A673 (cell line): ENCODE results near the gene UBASH3A.

Experiments
- CTCF ChIP-seq: fragments of 300-800, 200-600 bp; sonication (generic); conservative IDR thresholded peaks from 2 replicates; pipeline ENCODE4 v1.5.1; 2017; ENCODE audit warnings: low read depth, mild to moderate bottlenecking, antibody characterized with exemption, low read length, moderate library complexity, mixed read lengths
- EZH2 ChIP-seq: fragments of 200-600 bp; sonication (generic); IDR thresholded peaks from 2 replicates; pipeline ENCODE4 v1.6.1; 2017; ENCODE audit warnings: borderline replicate concordance, low read depth, mild to moderate bottlenecking, mixed read lengths, antibody characterized with exemption, low read length; ENCODE audit not compliant: poor library complexity, severe bottlenecking

GRCh38 chr21:42358261-42358660 is 45.4 kb upstream of the UBASH3A start:
- TF ChIP-seq CTCF: no peak
- no peak for TF ChIP-seq EZH2
